GM12873 (cell line): ENCODE results near the gene CNFN.
A peak's percentile ranks its signal among the peaks of the same experiment; 100 is the strongest.

Experiments used
- CTCF ChIP-seq: IDR thresholded peaks from 2 replicates; pipeline ENCODE4 v1.5.1; 2012; ENCODE audit warnings: low read depth, mild to moderate bottlenecking, moderate library complexity, low read length, control low read depth; ENCODE audit not compliant: insufficient read depth; ENCODE audit errors: missing control alignments

The CNFN gene

GRCh38 chr19:42401365-42402303 is 11.5 kb upstream of the CNFN start:
- peak; percentile 74 for TF ChIP-seq CTCF

GRCh38 chr19:42400404-42400803 is 10.3 kb upstream of the CNFN start:
- no peak for TF ChIP-seq CTCF

GRCh38 chr19:42397263-42398166 is 7.4 kb upstream of the CNFN start:
- no peak for TF ChIP-seq CTCF

GRCh38 chr19:42396381-42397262 is 6.5 kb upstream of the CNFN start:
- no peak for TF ChIP-seq CTCF

- TF ChIP-seq CTCF: no peak
Observed at GRCh38 chr19:42394751-42395150, 4.7 kb upstream of the CNFN start.

- TF ChIP-seq CTCF: no peak
Observed at GRCh38 chr19:42392165-42392564, 2.1 kb upstream of the CNFN start.
